NCI-H187 (cell line): ENCODE results near the gene ARHGDIA.
A peak's percentile ranks its signal among the peaks of the same experiment; 100 is the strongest.
"Not testable (repeated sequence)": the region's sequence is repeated elsewhere in the genome, so short reads cannot be mapped to it uniquely, and the experiment has no call there.

Experiments used
- DNase-seq, 2 experiments: peaks; one replicate each; lab custom pipeline; 2025; lab: John Stamatoyannopoulos, UW

The ARHGDIA gene

DNA sequence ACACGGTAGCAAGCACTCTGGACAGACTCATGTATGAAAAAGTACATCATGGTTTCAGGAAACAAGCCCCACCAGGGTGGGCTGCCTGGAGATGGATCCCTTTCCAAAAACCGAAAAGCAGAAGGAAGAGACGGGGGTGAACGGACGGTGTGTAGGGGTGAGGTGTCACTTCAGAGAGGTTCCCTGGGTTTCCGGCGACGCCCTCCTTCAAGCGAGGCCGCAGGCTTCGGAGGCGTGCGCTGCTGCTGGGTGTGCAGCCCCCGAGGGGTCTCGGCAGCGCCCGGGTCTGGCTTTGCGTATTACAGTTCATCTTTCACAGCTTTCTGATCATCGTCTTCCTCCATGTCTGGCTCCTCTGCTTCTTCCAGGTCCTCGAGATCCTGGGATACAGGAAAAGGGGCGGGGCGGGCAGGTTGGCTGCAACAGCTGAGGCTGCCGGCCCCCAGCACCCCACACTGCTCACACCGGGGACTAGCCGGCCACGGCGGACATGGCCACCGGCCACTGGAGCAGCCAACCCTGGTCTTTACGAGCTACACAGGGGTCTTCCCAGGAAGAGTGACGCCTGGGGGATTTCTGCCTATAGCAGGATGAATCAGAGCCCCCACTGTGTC lies 27.3 kb downstream of the ARHGDIA start:
- DNase-seq, result no peak

DNA sequence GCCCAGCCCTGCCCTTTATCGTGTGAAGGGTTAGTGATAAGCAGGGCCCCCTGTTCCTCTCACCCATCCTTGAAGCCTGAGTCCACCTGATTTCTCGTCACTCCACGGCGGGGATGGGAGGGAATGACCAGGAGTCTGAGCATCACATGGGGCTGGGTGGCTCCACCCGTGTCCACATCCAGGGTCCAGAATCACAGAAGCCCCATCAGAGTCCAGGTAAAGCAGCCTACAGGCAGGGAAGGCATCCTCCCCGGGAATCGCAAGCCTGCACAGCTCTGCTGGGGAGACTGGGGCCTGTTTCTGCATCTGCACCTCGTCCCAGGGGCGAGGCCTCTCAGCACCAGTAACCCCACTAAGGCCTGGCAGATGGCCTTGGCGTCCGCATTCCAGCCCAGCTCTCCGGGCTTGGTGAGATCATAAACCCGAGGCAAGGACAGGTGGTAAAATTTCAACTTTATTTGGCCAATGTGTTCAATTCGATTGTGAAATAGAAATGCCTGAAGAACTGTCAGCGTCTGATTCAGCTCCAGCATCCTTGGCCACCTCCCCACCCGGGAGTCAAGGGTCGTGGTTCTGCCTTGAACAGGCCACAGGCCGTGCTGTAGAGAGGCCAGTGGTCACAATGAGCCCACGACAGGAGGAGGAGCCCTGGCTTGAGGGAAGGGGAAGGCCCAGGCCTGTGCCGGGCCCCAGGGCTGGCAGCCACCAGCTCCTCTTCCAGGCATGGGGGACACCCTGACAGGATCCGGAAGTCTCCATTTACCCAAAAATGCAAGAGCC lies 28.2 kb downstream of the ARHGDIA start:
- DNase-seq, result no peak

DNA sequence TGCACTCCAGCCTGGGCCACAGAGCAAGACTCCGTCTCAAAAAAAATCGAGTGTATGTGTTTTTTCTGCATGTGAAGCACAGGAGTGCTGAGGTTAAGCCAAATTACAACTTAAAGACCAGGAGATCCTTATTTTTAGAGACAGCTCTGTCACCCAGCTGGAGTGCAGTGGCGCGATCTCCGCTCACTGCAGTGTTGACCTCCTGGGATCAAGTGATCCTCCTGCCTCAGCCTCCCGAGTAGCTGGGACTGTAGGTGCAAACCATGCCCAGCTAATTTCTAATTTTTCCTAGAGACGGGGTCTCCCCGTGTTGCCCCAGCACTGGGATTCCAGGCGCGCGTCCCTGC lies 28.8 kb downstream of the ARHGDIA start:
- no peak for DNase-seq

DNA sequence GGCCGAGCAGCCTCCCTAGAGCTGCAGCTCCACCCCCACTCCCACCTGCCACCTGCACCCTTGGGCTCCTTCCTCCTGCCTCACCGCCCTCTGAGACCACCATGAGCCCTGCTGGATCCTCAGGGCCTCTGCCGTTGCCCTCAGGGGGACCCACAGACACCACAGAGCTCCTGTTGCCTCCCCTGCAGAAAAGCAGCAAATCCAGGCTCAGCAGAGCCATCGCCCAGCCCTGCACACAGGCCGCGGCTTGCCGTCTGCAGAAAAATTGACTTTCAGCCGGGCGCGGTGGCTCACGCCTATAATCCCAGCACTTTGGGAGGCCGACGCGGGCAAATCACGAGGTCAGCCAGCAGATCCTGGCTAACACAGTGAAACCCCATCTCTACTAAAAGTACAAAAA lies 29.3 kb downstream of the ARHGDIA start:
- no peak for DNase-seq

DNA sequence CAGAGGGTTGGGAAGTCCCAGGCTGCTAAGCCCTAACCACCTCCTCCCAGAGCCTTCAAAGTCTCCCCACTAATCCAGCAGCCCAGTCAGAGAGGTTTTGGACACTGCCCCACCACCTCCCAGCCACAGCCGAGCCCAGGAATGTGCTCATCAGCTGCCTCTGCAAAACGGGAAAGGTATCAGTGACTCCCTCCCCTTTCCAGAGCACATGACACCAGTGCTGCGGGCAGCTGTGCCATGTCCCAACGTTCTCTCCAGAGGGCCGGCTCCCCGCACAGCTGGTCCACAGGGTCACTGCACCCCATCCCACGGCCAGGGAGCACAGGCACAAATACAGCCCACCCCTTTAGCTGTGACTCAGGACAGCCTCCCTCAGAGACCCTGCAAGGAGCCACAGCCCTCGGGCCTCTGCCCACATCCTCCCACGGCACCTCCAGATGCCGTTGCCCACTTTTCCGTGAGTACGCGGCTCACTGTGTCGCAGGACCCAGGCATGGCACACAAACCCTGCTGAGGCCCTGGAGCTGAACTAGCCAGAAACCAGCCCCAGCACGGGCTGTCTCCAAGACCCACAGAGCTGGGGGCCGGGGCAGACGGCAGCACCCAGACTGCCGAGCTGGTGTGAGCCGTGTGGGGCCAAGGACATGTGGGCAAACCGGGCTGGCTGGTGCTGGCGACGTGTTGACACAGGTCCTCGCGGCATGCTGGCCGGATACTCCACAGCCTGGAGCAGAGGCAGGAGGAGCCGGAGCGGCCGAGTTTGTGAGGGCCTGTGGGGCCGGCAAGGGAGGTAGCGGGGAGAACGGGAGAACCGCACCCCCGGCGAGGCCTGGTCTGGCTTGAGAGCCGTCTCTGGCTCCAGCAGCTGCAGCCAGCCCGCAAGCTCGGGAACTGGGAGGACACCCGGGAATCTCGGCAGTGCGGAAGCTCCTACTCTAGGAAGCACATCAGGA lies 30.0 kb downstream of the ARHGDIA start:
- no peak for DNase-seq

DNA sequence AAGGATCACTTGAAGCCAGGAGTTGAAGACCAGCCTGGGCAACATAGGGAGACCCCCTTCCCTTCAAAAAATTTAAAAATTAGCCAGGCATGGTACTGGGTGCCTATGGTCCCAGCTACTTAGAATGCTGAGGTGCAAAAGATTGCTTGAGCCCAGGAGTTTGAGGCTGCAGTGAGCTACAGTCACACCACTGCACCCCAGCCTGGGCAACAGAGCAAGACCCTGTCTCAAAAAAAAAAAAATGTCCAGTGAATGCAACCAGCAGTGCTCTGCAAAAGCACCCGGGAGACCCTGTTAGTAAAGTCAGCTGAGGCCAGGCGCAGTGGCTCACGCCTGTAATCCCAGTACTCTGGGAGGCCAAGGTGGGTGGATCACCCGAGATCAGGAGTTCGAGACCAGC lies 31.1 kb downstream of the ARHGDIA start:
- not testable (repeated sequence) for DNase-seq

DNA sequence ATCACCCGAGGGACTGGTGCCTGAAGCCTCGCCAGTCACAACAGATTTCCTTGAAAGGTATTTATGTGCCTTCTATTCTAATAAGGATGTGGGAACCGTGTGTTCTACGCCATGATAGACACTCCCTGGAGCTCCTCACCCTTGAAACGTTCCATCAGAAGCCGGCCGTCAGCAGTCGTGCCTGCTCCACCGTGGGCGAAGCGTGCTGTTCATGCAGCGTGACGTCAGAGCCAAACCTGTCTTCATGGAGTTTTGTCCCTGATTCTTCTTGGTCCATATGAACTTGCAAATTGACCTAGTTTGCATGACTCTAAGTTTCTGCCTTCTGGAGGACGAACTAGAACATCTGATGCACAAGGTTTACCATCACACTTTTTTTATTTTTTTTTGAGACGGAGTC lies 31.8 kb downstream of the ARHGDIA start:
- DNase-seq, result no peak

DNA sequence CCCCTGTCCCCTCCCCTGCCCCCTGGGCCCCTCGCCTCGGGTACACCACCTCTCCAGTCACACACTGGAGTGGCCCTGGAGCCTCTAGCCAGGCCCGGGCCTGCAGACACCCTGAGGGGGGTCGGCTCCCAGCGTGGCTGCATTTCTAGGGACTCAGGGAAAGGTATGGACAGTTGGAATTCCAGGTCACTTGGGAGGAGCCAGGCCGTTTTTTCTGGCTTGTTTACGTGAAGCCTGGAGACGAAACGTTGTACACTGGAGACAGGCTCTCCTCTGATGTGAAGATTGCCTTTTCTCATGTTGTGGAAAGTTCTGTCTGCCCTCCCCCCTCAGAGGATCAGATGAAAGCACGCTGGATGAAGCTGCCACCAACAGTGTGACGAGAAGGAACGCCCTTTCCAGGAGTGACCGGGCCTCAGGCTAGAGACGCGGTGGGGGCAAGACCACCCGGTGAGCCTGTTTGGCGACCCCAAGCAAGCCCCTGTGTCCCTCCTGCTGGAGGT lies 32.3 kb downstream of the ARHGDIA start:
- DNase-seq, result no peak

DNA sequence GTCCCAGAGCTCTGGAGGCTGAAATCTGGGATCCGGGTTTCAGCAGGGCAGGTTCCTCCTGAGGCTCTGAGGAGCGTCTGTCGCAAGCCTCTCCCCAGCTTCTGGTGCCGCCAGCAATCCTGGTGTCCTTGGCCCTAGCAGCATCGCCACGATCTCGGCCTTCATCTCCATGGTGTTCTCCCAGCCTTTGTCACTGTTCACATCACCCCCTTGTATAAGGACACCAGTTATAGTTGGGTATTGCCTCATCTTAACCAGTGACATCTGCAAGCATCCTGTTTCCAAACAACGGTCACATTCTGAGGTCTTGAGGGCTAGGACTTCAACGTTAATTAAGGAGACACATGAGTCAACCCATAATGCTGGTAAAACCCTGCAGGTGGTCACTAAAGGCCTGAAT lies 33.5 kb downstream of the ARHGDIA start:
- no peak for DNase-seq

DNA sequence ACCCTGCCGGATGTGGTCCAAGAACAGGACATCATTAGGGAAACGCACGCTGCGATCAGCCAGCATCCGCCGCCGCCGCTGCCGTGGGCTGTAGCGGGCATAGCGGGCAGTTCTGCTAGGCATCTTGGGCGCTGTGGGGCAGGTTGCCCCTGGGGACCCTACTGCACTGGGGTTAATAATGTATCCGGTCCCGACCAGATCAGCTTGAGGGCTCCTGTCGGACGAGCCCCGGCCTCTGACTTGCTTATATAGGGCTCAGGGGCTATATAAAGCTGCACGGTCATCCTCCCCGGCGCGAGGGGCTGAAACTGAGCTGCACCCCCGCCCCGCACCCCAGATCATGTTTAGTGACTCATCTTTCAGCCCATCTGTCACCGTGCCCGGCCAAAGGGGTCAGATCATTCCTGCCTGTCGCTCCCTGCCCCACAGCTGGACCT lies 36.3 kb downstream of the ARHGDIA start, which contains the start of gene PPP1R27:
Gene PPP1R27, minus strand, starts transcription at position 220 of the 437 bp plus-strand sequence. Its CDS starts 97 bp downstream, at position 123.
- no peak for DNase-seq

DNA sequence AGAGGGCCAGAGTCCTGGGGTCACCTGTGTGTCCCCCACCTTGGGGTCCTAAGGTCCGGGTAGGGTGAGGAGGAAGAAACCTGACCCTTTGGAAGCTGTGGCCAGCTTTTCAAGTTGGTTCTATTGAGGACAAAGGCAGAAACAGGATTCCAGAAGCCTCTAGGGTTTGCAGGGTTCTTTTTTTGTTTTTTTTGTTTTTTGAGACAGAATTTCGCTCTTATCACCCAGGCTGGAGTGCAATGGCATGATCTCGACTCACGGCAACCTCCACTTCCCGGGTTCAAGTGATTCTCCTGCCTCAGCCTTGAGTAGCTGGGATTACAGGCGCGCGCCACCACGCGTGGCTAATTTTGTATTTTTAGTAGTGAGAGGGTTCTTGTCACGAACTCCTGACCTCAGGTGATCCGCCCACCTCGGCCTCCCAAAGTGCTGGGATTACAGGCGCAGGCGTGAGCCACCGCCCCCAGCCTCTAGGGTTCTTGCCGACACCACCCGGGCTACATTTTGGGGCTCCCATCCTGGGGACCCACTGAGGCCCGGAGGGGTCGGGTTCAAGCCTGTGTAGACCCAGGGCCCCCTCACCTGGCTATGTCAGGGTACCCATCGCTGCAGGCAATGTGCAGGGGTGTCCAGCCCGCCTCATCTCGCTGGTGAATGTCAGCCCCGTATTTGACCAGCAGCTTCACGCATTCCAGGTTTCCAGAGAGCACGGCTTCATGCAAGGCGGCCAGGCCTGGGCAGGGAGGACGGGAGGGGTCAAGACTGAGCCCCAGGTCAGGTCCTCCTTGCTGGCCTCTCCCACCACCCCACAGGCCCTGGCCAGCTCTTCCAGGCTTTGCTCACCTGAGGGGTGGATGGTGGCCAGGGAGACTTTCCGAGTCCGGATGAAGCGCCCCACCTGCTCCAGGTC lies 37.0 kb downstream of the ARHGDIA start:
- DNase-seq, result no peak

DNA sequence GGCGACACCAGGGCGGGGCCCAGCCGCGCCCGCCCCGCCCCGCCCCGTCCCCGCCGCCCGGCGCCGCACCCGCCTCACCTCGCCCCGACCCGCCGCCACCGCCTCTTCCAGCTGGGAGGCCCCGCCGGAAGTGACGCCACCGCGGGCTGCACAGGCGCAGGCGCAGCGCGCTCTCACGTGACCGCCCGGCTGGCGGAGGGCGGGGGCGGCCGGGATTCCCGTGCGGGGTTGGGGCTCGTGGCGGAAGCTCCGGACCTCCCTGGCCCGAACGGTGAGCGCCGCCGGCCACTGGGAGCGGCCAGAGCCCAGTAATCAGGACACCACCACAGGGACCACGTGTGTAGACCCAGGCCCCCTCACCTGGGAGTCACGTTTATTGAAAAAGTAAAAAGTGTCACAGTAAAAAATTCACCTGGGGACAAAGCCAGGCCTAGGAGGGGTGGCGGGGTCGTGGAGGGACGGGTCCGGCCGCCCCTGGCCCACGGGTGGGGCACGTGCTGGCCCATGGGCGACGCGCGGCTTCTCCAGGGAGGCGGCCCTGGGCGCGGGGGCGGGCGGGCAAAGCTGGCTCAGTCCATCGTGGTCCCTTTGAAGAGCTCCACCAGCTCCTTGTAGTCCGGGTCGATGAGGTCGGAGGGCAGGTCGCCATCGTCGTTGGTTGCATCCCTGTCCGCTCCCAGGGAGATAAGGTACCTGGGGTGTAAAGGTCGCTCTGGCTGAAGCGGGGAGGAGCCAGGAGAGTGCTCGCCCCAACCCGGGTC lies 37.8 kb downstream of the ARHGDIA start, which contains the start of gene MCRIP1:
Gene MCRIP1, minus strand, starts transcription at position 132 of the 761 bp plus-strand sequence. CDS start 8,785 bp downstream, outside the sequence.
- peak; percentile 57 to 96 for DNase-seq

DNA sequence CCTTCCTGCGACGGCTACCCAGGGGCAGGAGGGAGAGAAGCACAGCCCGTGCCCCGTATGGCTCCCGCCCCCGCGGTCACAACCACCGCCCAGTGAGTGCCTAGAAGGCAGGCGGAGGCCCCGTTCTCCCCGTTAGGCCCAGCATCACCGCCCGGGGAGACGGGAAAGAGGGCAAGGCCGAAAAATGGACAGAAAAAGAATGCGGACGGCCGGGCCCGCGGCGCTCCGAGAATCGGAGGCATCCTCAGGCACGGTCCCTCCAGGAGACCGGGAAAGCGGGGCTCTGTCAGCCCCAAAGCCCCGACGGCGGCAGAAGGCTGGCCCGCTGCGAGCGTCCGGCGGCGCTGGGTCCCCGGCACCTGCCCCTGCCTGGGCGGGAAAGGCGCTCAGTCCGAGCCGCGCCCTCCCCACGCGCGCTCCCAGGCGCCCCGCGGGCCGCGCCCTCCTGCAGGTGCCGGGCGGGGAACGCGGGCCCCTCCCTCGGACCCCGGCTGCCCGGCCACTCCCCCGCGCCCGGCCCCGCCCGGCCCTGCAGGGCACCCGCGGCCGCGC lies 38.5 kb downstream of the ARHGDIA start:
- DNase-seq, result no peak

DNA sequence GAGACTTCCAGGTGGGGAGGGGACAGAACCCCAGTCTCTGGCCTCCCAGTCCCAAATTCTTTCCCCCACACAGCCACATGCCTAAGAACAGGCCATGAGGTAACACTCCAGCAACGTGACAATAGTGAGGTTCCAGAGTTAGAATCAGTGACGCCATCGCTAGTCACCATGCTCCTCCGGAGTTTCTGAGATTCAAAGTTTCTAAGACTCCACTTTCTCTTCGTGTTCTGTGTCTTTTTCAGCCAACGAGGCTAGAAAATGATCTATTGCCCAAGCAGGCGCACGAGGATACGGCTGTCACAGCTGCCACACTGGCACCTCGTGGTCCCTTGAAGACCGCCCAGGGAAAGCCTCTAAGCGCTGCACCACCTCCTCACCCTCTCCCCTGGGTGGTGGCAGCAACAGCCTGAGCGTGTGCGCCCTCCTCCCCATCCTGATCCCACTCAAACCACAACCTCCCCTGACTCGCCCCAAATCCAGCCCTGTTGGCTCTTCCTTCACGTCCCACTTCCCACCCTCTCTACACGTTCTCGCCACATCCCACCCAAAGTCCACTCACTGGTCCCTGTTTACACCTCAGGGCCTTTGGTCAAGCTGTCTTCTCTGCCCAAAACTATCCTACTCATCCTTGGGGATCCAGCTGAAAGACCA lies 39.1 kb downstream of the ARHGDIA start:
- no peak for DNase-seq

DNA sequence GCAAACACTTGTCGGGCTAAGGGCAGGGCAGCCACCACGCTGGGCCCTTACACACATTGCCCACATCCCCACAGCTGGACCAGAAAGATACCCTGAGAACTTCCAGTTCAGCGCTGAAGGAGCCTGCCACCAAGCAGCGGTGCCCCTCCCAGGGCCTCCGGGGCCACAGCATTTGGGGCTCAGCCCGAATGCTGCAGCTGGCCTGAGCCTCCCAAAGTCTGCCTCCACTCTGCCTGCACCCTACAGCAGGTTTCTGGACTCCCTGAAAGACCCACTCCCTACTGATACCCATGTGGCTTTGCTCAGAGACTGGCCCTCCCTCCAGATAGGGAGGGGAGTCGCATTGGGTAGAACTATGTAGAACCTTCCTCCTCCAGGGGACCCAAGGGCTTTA lies 39.6 kb downstream of the ARHGDIA start:
- no peak for DNase-seq

DNA sequence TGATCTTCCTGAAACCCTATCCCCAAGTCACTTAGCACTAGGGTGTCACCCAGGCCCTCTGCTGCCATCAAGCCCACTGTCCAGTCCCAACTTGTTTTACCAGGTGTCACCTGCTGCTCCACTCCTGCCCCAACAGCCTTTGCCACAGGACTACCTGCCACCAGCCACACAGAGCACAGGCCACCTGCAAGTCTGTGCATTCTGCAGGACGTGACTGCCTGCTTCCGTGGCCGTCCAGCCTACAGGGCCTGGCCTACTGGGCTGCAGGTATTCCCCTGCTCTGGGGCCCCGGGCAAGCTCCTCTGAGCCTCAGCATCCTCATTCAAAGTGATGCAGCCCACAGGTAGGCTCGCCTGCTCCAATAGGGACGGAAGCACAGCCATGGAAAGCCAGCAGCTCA lies 41.3 kb downstream of the ARHGDIA start:
- DNase-seq, result no peak

DNA sequence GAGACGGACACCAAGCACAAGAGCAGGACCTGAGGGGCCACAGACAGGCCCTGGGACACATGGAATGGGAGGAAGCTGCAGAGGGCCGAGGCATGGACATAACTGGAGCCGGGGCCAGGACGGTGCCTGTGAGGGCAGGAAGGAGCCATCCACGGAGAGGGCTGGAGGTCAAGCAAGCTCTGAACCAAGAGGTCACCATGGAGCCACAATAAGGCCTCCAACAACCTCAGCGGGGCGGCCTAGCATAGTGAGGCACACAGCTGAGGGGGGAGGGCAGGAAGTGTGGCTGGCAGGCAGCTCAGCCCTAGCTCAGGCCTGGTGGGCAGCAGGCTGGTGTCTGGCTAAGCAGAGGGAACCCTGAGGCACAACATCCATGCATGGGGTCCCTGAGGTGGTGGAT lies 42.5 kb downstream of the ARHGDIA start:
- DNase-seq, result no peak

DNA sequence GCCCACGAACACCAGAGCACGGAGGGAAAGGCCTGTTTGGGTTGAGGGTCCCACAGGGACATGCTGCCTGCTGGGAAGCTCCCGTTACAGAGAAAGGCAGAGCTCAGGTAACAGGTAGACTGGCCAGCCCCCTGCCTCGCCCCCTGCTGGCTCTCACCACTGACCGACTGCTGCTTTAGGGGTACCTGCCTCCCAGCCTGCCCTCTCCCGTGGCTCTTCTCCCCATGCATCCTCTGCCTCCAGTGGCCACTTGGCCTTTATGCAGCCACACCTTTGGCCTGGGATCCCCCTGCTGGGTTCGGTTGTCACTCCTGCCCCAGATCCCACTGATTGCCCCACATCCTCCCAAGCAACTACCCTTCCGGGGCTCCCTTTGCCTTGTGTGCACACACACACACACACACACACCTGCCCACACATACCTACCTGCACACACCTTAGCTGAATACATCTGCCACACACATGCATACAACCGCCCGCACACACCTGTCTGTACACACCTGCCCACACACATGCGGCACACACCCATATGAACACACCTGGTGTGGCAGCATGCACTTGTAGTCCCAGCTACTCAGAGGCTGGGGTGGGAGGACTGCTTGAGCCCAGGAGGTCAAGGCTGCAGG lies 45.2 kb downstream of the ARHGDIA start:
- DNase-seq, result no peak

DNA sequence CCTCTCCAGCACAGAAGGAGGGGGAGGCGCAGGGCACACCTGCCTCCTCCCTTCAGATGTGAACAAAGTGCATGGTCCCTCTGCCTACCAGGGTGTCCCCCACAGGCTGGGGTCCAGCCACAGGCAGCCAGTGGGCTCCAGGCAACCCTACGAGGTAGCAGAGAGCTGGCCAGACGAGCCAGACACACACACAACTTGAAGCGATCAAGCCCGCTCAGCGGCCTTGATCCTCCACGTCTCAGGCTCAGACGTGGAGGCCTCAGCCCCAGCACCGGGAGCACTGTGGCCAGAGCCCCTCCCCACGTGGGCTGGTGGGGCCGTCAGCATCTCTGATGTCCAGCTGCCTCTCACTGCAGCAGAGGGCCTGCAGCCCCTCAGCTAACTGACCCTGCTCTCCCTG lies 46.5 kb downstream of the ARHGDIA start:
- DNase-seq, result no peak
